Fibroblast of villous mesenchyme (primary cell): ENCODE data around the gene ZRSR2. TPM values are rescaled to one million over a fixed set of nuclear protein-coding genes. Genes with fewer than 3 reads are reported as not detected.

ENCODE experiments used
- DNase-seq: peaks from one replicate; pipeline ENCODE4 v3.0.0-alpha.2; 2010; ENCODE audit warnings: low read depth
- H3K4me3 ChIP-seq: 2 replicates; pipeline ENCODE4 v1.5.1; 2011; ENCODE audit warnings: low read depth, mild to moderate bottlenecking, low read length
- CTCF ChIP-seq: IDR thresholded peaks from 2 replicates; pipeline ENCODE4 v1.5.1; 2012; ENCODE audit warnings: low read depth, mild to moderate bottlenecking, low read length; ENCODE audit not compliant: insufficient read depth
- total RNA-seq: library from RNA; depleted of rRNA; stranded (reverse); fragments of >200 nt; gene quantifications from 2 replicates; pipeline ENCODE4 v1.2.3, GENCODE V29; 2012

Gene ZRSR2
- total RNA-seq, 1 donor: 5.6 TPM

- no peak for DNase-seq
- no peak for TF ChIP-seq CTCF
- H3K4me3 ChIP-seq: no peak overlapping the region
Measured at GRCh38 chrX:15781961-15782699, 8.2 kb upstream of the ZRSR2 start.

- no peak for TF ChIP-seq CTCF
- DNase-seq: no peak
- no peak overlapping the region for H3K4me3 ChIP-seq
Measured at GRCh38 chrX:15785176-15785750, 5.0 kb upstream of the ZRSR2 start.

GRCh38 chrX:15786915-15787314 is 3.4 kb upstream of the ZRSR2 start:
- TF ChIP-seq CTCF: no peak
- DNase-seq: no peak
- no peak overlapping the region for H3K4me3 ChIP-seq

- no peak for TF ChIP-seq CTCF
- no peak for DNase-seq
Measured at GRCh38 chrX:15790769-15791290, 546 bp downstream of the ZRSR2 start.

GRCh38 chrX:15797707-15798106 is 7.4 kb downstream of the ZRSR2 start:
- no peak overlapping the region for H3K4me3 ChIP-seq
- DNase-seq: no peak
- TF ChIP-seq CTCF: no peak

More at GRCh38 chrX:15790769-15791290, 546 bp downstream of the ZRSR2 start:
- peak overlapping the region; percentile 87 for H3K4me3 ChIP-seq

- DNase-seq: no peak
- no peak overlapping the region for H3K4me3 ChIP-seq
- no peak for TF ChIP-seq CTCF
Measured at GRCh38 chrX:15804563-15804962, 14.3 kb downstream of the ZRSR2 start.
